ENCODE measurements around the gene SYPL2.

SYPL2 gene

DNA sequence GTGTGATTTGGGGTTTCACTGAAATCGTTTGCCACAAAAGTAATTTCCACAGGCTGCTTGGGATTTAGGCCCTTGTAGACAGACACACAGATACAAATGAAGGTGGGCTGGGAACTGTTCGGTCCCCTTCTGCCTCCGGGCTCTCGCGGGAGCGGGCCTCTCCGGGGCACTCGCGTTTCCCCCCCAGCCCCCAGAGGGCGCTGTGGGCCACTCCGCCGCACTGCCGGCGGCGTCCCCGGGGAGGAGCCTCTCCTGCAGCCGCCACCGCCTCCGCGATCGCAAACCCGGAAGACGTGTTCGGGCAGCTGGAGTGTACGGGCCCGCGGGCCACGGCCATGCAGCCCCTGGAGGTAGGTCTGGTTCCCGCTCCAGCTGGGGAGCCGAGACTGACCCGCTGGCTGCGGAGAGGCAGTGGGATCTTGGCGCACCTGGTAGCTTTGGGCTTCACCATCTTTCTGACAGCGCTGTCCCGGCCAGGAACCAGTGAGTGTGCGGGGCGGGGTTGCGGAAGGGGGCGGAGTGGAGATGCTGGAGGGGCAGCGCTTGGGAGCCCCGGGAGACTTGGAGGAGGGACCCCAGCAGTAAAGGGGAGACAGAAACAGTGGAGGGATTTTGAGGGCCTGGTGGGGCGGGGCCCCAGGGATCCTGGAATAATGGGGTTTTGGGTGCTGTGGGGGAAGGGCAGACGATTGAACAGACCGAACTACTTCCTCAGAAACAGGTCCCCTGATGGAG, 27.6 kb downstream of the SYPL2 start, which contains the start of gene CYB561D1:
CYB561D1 (plus strand) TSS at position 290 of the 735 bp plus-strand sequence; CDS start at position 336, 46 bp downstream.
- DNase-seq = peak; percentile 89

DNA sequence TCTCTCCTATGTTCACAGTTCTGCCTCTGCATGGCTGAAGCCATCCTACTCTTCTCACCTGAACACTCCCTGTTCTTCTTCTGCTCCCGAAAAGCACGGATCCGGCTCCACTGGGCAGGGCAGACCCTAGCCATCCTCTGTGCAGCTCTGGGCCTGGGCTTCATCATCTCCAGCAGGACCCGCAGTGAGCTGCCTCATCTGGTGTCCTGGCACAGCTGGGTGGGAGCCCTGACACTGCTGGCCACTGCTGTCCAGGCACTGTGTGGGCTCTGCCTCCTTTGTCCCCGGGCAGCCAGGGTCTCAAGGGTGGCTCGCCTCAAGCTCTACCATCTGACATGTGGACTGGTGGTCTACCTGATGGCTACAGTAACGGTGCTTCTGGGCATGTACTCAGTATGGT, 29.4 kb downstream of the SYPL2 start:
- no peak for DNase-seq

DNA sequence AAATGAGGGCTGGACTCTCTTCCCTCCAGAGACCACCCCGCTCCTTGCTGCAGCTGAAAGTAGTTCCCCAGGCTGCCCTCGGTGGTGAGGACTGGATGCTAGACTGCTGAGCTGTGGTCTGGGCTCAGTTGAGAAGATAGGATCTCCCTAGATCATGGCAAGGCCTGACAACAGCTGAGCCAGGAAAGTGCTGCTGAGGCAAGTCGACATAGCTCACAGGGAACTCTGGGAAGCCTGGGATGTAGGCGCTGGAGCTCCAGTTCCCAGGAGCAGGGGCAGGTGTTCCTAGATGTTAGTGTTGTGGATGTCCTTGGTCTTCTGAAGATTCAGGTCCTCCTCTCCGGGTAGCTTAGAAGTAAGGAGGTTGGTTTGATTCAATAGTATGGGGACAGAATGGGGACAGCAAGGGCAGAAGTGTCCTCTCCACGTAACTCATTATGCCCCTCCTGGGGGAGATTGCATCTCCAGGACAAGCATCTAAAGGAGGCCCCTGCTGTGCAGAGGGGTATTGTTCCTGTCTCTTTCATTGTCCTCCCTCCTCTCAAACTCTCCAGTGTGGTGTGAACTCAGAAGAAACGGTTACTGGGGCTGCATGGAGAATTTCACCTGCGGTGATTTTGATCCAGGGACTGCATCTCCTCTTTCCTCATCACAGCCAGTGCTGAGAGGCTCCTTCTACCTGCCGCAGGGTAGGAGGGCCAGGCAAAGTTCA, 31.3 kb downstream of the SYPL2 start:
- DNase-seq = no peak

DNA sequence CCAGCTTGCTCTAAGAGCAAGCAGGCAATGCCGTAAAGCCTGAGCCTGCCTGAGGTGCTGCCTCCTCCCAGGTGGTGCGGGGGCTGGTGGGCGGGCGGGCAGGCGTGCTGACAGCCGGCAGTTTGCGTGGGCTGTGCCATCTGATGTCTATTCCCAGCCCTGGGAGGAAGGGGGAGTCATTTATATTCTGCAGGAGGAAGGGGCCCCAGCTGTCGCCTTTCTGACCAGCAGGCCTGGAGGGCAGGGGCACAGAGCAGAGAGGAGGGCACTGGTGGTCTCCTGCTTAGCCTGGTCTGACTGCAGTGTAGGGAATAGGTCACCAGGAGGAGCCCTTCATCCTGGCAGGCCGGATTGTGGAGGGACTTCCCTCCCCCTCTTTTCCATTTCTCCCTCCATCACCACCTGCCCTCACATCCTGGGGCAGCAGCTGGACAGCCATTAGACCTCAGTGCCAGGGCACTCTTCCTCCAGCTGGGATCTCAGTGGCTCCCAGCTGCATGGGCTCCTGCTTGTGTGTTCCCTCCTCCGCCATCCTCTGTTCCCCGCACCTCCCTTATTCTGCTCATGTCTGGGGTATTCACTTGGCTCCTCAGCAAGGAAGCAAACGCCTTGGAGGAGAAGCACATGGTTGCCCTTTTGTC, 31.9 kb downstream of the SYPL2 start:
- DNase-seq = no peak

DNA sequence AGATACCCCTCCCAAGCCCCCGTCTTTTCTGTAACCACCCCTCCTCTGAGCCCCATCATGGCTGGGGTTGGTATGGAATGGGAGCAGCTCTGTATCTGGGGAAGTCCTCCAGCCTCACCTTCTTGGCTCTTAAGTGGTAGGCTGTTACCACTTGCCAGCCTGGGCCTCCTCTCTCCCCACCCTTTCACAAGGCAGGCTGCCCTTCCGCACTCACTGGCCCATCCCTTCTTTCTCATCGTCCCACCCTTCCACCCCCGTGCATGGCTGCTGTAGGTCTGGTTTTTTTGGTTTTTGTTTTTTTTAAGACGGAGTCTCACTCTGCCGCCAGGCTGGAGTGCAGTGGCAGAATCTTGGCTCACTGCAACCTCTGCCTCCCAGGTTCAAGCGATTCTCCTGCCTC, 32.7 kb downstream of the SYPL2 start:
- no peak for DNase-seq

DNA sequence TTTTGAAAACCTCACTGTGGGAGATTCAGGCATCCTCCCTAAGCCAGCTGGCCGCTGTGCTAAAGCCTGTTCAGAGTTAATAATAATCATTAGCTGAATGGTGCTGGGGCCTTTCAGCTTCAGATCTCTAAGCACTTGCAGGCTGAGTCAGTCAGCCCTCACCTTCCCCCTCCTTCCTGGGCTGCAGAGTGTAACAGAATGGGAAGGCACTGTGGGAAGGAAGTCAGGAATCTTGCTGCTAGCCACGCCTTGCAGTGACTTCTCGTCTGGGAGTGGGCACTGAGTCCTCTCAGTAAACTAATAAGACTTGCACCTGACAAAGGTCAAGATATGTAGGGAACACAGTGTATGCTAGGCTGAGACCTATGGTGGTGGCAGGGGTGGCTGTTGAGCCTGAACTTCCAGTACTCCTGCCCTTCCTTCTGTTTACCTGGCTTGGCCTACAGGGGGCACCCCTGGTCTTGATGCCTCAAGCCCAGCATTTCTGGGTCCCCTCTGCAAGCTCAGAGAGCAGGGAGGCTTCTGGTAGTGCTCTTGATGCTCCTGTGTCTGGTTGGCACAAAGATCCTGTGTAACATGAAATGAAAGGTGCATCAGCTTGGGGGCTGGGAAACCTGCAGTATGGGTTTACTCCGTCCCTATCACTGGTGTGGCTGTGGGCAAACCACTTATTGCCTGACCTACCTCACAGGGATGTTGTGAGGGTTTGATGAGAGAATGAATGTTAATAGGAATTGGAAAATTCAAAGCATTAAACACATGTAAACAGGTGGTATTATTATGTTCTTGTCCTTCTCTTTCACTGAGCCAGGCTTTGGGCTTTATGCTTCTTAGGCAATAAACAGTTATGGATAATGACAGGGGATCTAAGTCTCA, 33.6 kb downstream of the SYPL2 start:
- DNase-seq = peak; percentile 57

DNA sequence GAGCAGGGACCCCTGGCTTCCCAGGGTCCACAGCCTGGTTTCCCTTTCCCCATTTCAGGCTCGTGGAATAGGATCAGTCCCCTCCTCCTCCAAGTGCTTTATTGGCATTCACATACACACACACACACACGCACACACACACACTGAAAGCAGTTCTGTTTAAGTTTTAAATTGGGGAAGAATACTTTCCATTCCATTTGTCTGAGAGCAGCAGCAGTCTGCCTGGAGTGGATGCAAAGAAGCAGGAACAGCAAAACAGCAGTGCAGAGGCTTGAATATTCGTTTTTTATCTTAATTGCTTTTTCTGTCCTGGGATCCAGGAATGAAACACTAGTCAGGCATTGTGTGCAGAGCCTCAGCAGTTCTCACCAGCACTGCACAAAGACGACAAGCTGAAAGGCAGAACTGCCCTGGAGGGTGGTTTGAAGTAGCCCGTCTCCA, 34.6 kb downstream of the SYPL2 start:
- DNase-seq = no peak

DNA sequence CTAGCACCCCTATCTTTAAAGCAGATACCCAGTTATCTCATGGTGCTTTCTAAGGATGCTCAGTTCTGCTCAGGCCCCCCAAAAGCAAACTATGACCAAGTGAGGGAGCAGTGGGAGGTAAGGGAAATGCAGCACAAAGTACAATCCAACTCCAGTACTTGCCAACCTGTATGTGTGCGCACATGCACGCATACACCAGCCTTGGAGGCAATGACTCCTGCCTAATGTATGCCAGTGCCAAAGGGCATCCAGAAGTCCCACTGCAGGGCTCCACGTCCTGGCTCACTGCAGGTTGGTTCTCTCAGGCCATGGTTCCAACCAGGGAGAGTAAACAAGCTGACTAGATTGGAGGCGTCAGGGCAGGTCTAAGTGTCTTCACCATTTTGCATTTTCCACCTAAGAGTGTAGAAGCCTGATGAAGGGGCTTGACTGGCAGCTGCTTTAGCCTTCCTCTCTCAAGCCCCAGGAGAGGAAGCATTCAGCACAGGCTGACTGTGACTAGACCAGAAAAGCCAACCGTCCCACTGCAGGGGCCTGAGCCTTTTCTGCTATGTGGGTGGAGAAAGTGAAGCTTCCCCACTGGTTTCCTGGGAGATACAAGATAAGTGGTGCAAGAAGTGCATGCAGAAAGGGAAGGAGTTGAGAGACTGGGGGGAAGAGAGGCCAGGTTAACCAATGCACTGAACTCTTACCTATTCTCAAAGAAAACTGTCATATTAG, 35.5 kb downstream of the SYPL2 start:
- DNase-seq = no peak

DNA sequence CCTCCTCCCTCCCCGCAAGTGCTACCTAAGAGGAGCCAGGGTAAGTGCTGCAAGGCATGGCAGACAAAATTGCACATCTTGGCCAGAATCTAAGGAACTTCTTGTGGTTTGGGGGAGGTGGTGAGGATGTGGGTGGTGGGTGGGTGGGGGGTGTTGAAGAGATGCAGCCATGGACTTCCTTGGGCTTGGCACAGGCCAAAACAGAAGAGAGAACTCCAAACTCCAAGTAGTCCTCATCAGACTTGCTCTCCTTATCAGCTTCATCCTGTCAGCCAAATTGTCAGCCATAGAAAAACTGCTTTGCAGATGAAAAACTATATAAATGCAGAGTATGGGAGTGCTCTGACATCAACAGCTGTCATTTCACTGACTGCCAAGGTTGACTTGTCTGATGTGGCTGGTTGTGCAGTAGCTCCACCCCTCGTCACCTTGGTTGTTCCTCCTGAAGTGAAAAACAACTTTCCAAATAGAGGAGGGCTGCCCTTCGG, 36.1 kb downstream of the SYPL2 start:
- DNase-seq = peak; percentile 51

DNA sequence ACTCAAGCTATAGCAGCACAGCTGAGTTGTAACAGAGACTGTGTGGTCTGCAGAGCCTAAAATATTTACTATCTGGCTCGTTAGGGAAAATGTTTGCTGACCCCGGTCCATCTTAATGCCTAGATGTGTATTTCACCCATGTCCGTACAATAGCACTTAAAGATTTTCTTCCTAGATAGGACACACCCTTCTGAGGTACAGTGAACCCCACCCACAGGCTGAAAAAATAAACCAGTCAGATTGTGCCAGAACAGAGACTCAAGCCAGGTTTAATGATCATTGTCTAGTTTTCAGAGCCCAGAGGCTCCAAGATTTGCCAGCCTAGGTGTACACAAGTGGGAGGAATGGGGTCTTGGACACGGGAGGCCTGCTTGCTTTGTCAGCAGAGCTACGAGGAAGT, 37.6 kb downstream of the SYPL2 start:
- DNase-seq = no peak

DNA sequence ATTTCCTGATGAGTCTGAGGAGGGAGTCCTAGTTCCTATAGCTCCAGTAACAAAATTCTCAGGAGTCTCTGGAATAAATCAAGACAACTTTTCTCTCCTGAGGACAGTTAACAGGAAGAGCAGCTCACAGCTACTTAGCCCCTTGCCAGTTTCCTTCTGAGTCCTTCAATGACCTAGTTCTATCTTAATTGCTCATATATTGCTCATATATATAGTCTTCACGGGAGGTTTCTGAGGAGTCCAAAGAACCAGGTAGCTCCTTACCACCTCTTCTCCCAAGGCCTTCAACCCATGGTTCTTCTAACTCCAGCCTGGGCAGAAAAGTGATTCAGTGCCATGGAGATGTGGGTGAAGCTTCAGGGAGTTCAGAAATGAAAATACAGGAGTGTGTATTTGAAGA, 38.6 kb downstream of the SYPL2 start:
- no peak for DNase-seq

DNA sequence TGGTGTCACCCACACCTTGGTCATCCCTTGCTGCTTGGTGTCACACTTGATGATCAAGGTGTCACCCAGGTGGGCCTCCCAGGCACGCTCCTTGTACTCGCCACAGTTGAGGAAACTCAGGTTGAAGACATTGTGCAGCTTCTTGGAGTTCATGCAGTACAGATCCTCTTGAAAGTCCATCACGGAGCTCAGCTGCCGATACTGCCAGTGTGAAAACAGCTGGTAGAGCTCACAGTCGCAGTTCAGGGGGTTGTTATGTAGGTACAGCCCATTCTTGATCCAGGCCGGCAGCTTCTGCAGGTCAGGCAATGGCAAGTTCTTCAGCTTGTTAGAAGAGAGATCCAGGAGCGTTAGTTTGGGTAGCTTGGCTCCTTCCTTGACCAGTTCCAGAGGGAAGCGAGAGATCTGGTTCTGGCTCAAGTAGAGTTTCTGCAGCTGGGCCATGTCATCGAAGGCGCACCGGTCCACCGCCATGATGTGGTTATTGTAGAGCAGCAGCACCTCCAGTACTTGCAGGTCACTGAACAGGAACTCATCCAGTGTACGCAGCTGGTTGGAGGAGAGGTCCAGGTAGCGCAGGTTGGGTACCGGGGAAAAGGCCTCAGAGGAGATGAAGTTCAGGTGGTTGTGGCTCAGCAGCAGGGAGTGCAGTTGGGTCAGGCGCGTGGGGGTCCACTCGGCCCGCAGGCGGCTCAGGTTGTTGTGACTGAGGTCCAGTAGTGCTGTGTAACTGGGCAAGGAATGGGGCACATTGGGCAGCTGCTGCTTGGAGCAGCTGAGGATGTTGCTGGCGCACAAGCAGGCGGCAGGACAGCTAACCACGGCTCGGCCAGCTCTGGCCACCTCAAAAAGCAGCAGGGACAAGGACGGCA, 41.9 kb downstream of the SYPL2 start:
- DNase-seq = no peak

DNA sequence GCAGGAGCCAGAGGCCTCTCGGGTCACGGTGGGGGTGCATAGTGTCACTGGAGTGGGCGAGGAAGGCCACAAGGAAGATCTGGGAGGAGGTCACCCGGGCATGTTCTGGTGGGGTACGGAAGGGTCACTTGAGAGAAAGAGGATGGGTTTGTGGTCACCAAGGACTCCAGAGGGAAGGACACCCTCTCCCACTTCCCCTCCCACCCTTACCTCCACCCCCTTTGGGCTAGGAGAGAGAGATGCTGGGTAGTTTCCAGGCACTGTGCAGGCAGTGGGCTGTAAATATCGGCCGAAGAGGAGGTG, 42.5 kb downstream of the SYPL2 start:
- DNase-seq = no peak

DNA sequence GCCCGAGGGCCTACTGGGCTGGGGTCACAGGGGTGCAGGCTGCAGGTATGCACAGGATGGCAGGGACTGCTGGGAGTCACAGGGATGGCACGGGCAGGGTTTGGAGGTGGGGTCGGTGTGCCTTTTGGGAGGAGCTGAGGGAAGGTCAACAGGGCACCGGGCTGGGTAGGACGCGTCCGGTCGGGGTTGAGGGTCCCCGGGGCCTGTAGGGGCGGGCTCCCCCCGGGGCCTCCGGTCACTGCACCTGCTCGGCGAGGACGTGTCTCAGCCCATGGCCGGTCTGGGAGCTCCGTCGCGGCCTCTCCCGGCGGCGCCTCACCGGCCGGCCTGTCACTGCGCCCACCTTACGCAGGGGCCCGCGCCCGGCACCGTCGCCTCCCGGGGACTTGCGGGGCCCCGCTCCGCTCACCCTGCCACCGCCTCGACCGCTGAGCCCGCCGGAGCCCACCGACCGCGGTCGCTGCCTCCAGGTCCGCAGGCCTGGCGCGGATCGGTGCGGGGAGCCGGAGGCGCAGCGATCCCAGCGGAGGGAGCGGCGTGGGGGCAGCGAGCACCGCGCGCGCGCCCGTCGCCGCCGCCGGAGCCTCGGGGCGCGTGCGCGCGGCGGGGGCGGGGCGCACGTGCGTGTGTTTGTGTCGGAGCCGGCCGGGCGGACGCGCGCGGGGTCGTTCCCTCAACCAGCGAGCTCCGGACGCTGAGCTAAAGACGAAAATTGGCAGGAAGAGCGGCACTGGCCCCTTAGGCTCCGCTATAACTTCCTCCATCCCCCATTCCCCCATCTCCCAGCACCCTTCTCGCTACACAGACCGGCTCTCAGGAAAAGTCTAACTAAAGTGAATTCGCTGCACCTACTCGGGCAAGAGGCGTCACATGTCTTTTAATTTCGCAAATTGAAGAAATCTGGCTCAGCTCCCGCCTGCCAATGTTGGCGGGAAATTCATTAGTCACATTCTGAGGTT, 43.1 kb downstream of the SYPL2 start, which contains the start of gene AMIGO1:
AMIGO1 (minus strand) TSS at position 552 of the 959 bp plus-strand sequence. CDS start 815 bp downstream, outside the sequence.
- peak; percentile 63 for DNase-seq

DNA sequence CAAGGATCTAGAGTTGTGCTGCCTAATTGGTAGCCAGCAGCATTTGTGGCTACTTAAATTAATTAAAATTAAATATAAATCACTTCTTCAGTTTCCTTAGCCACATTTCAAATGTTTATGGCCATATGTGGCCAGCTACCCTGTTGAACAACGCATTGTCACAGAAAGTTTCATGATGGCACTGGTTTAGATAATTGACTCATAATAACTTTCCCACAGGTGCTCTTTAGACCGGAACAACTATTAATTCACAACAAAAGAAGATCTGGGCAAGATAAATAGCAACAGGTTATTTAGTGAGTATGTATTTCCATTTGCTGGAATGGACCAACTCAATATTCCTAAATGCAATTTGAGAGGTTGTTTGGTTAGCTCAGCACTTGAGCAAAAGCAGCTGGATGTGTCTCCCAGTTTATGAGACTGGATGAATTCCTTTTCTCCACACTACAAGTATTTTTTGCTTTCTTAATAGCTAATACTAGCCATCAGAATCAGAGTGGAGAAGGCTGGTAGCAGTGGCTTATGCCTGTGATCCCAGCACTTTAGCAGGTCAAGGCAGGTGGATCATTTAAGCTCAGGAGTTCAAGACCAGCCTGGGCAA, 46.9 kb downstream of the SYPL2 start:
- no peak for DNase-seq

DNA sequence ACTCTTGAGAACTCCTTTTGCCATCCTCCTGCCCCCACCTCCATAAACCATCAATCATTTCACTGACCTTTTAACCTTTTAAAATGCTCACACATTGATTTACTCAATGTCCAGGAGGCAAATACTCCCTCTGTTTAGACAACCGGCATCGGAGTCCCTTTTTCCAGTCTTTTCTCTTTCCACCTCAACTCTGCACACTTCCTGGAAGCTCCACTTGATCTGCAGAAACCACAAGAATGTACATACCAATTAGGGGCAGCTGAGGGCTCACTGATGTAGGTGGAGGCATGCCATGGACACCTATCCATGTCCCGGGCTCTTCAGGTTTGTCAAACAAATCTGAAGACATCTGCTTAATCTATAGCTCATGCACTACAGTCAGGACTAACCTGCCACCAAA, 48.5 kb downstream of the SYPL2 start:
- DNase-seq = no peak

DNA sequence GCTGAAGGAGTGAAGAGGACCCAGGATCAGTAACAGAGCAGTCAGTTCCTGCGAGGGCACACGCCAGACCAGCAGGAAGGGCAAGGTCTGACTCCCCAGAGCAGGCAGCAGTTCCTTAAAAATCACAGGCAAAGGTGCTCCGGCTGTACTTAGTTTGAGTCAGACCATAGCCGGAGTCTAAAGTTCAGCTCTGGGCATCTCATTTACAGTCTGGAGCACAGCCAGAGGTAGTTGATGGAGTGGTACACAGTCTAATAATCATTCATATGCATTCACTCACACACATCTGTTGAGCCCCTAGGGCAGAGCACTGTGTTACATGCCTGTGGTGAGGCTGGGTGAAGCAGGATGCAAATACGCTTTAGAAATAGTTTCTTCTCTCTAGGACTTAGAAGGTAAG, 50.5 kb downstream of the SYPL2 start:
- DNase-seq = no peak

DNA sequence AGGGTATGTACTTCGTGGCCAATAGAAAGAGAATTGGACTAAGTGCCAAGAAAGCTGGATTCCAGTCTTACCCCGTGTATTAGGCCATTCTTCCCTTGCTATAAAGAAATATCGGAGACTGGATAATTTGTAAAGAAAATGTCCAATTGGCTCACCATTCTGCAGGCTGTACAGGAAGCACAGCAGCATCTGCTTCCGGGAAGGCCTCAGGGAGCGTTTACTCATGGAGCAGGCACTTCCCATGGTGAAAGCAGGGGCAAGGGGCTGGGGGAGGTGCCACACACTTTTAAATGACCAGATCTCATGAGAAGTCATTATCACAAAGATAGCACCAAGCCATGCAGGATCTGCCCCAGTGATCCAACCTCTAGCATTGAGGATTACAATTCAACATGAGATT, 51.0 kb downstream of the SYPL2 start:
- no peak for DNase-seq

All from activated gamma-delta T cell treated with Interleukin-2 at 50 U/mL for 16 hours (primary cell).